OCI-LY3 (cell line): Measurements from ENCODE around the gene PCDH12.

ENCODE experiments used
- EZH2phosphoT487 ChIP-seq: fragments of 200-600 bp; shearing (Covaris generic); IDR thresholded peaks from 2 replicates; pipeline ENCODE4 v1.6.1; 2018; ENCODE audit warnings: antibody characterized with exemption, mixed run types, low read depth
- TF ChIP-seq, protein P1 (sequence below): fragments of 200-600, 300-600 bp; sonication (generic); IDR thresholded peaks from 2 replicates; pipeline ENCODE4 v1.5.1; 2014; ENCODE audit warnings: antibody characterized with exemption, low read length, low read depth

DNA sequence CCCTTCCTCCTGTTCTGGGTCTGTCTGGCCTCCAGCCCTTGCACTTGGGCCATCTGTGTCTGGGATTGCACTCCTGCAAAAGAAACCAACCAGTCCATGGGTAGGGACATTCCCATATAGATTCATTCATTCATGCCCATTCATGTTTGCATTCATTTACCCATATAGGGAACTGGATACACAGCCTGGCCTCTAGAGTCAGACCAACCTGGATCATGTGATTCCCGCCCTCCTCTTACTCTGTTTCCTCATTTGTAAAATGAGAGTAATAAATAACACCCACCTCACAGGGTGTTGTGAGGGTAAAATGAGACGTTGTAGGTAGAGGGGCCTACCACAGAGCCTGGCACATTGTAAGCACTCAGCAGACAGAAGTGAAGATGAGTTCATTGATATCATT lies 8.5 kb downstream of the PCDH12 start:
- TF ChIP-seq, protein P1, sequence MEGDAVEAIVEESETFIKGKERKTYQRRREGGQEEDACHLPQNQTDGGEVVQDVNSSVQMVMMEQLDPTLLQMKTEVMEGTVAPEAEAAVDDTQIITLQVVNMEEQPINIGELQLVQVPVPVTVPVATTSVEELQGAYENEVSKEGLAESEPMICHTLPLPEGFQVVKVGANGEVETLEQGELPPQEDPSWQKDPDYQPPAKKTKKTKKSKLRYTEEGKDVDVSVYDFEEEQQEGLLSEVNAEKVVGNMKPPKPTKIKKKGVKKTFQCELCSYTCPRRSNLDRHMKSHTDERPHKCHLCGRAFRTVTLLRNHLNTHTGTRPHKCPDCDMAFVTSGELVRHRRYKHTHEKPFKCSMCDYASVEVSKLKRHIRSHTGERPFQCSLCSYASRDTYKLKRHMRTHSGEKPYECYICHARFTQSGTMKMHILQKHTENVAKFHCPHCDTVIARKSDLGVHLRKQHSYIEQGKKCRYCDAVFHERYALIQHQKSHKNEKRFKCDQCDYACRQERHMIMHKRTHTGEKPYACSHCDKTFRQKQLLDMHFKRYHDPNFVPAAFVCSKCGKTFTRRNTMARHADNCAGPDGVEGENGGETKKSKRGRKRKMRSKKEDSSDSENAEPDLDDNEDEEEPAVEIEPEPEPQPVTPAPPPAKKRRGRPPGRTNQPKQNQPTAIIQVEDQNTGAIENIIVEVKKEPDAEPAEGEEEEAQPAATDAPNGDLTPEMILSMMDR, result no peak
- no peak for TF ChIP-seq EZH2phosphoT487
